Renal pelvis (tissue), 4 donors: ENCODE measurements around the gene RD3L. TPM values are rescaled to one million over a fixed set of nuclear protein-coding genes. Genes with fewer than 3 reads are reported as not detected.
"Not testable (repeated sequence)": the region's sequence is repeated elsewhere in the genome, so short reads cannot be mapped to it uniquely, and the experiment has no call there.

Source experiments
- DNase-seq: peaks from one replicate; pipeline ENCODE4 v3.0.0-alpha.2; 2013
- polyA plus RNA-seq, 3 donors: library from polyadenylated mRNA; unstranded; fragments of 120-200 nt; gene quantifications; one replicate each; pipeline ENCODE4 v1.2.1, GENCODE V29; 2013; ENCODE audit not compliant: insufficient read length in 3 of 3

The RD3L gene
- polyA plus RNA-seq, 3 donors: not detected

GRCh38 chr14:103928011-103928890, 14.1 kb downstream of the RD3L start, which contains the start of gene TDRD9:
TSS of gene TDRD9 (plus strand) at chr14:103928456. CDS start at chr14:103928510, 54 bp downstream.
- no peak for DNase-seq

GRCh38 chr14:103927566-103927965, 14.8 kb downstream of the RD3L start:
- DNase-seq: no peak

DNA sequence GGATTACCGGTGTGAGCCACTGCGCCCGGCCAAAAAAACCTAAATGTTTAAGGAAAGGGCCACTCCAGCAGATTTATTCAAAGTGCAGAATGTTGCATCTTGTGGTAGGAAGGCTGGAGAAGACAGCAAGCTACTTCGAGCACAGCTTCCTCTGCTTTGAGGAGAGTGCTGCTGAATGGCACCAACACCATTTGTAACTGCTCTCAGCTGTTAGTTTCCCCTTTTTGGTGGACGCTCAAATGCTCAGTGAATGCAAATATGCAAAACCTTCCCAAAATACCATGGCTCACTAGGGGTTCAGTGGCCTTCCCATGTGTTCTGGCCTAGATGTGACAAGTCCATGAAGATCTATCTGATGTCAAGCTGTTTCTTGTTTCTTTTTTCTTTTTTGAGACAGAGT, 17.0 kb downstream of the RD3L start:
- no peak for DNase-seq

- DNase-seq: peak; percentile 35
Measured at GRCh38 chr14:103923863-103924262, 18.5 kb downstream of the RD3L start.

DNA sequence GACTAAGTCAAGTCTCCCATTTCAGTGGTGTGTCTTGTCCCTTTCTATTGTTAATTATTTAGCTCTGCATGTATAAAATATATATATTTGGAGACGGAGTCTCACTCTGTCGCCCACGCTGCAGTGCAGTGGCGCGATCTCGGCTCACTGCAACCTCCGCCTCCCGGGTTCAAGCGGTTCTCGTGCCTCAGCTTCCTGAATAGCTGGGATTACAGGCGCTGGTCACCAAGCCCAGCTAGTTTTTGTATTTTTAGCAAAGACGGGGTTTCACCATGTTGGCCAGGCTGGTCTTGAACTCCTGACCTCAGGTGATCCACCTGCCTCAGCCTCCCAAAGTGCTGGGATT, 20.5 kb downstream of the RD3L start:
- not testable (repeated sequence) for DNase-seq

DNA sequence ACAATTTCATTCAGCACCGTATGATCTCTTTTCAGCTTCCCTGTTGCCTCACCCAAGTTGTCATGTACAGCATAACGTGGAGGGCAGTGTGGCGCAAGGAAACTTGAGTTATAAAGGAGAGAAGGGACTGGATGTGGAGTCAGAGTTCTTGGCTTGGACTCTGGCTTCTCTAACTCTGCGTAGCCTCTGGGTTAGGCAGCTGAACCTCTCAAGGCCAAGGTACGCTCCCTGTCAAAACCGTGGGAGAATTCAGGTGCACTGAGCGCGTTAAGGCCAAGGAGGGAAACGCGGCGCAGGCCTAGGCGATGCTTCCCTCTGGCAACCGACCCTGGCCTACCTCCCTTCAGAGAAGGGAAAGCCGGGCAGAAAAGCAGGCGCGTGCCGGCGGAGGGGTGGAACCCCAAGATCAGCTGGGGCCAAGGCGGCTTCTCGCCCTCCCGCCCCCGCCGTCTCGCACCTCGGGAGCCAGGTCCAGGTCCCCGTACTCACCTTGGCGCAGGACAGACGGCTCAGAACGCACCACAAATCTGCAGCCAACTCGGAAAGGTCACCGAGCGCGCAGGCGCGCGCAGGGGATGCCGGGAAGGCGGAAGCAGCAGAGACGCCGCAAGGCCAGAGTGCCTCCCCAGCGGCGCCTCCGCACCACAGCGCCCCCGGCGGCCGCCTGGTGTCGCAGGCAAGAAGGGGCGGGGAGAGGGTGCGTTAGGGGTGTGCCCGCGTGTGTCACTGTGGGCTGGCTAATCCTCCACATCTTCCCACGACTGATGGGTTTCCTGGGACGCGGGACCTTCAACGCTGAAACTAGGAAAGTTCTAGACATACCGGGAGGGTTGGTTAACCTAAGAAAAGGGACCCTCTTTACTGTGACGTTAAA, 21.1 kb downstream of the RD3L start:
- peak; percentile 93 for DNase-seq

DNA sequence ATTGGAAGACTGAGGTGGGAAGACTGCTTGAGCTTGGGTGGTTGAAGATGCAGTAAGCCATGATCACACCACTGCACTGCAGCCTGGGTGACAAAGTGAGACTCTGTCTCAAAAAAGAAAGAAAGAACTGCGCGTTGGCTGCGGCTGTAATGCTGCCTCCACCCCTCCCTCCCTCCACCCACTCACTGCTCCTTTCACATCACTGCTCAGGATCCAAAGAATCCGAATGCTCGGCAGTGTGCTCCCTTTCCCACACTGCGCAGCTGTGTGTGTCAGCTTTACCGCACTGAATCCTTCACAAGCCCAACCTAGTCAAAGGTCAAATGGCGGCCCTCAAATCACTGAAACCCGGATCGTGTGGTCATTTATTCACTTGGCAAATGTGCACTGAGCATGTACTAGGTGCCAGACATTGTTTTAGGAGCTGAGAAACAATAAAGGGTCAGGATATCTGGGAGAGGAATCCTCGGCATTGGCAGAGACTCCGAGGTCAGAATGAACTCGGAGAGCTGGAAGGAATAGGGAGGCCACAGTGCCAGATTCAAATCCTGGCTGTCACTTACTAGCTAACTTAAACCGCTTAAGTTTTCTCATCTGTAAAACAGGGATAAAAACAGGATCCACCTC, 25.6 kb downstream of the RD3L start:
- DNase-seq: no peak

GRCh38 chr14:103915616-103916015, 26.7 kb downstream of the RD3L start:
- no peak for DNase-seq

- no peak for DNase-seq
Measured at GRCh38 chr14:103910984-103911383, 31.3 kb downstream of the RD3L start.

- peak; percentile 88 for DNase-seq
Measured at GRCh38 chr14:103910262-103910935, 31.9 kb downstream of the RD3L start.

- DNase-seq: no peak
Measured at GRCh38 chr14:103909531-103910261, 32.6 kb downstream of the RD3L start.

GRCh38 chr14:103908580-103908979, 33.7 kb downstream of the RD3L start:
- DNase-seq: no peak

GRCh38 chr14:103905842-103906456, 36.4 kb downstream of the RD3L start:
- DNase-seq: no peak

DNA sequence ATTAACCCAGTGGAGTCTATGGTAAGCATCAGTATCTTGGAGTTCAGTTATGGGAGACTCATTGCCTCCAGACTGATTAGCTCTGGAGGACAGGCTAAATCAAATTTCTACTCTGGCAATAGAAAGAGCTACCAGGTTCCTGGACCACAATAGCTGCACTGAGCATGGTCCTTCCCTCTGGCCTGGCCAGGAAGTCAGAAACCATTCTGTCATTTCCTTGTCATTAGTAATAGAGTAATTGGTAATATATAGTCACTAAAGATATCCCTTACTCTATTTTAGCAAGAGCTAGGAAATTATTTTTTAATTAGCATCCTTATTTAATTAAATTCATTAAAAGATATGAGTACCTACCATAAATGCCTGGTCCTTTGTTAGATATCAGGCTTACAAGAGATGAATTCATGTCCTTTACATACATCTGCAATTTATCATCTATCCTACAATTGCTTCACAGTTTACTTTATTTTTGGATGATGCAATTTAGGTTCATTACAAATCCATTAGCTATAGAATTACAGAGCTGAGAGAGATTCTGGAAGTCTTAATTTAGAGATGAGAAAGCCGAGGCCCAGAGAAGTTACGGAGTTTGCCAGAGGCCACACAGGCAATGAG, 37.7 kb downstream of the RD3L start:
- DNase-seq: no peak

GRCh38 chr14:103899833-103900232, 42.5 kb downstream of the RD3L start:
- no peak for DNase-seq

DNA sequence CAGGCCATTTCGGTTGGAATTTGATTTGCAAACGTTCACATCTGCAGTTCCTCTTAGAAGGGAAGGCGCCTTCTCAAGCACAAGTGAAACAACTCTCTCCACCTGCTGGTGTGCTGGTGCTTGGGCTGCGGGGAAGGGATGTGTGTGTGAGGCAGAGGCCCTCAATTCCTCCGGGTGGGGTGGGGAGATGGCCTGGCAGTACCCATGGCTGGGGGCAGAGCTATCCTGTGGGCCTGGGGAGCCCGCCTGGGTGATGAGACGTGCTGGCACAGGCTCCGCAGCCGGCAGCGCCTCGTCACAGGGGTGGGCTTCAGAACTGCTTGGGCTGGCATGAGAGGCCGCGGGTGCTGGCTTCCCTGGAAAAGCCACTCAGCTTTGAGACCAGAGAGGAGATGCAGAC, 43.0 kb downstream of the RD3L start:
- no peak for DNase-seq

DNA sequence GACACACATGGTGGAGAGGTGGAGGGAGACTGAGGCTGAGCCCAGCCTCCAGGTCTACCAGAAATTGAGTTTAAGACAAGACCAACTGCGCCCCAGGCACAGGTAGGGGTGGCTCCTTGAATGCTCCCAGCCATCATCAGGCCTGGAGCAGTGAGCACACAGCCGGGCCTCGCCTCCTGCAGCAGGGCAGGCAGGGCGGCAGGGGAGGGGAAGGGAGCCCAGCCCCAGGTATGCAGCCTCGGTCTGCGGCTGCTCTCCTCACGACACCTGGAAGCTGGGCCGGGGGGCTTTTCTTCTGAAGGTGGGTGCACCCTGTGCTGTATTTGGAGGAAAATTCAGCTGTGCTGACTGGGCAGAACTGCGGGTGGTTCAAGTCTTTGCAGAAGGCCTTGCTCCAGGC, 43.6 kb downstream of the RD3L start:
- no peak for DNase-seq

- no peak for DNase-seq
Measured at GRCh38 chr14:103898204-103898603, 44.1 kb downstream of the RD3L start.

DNA sequence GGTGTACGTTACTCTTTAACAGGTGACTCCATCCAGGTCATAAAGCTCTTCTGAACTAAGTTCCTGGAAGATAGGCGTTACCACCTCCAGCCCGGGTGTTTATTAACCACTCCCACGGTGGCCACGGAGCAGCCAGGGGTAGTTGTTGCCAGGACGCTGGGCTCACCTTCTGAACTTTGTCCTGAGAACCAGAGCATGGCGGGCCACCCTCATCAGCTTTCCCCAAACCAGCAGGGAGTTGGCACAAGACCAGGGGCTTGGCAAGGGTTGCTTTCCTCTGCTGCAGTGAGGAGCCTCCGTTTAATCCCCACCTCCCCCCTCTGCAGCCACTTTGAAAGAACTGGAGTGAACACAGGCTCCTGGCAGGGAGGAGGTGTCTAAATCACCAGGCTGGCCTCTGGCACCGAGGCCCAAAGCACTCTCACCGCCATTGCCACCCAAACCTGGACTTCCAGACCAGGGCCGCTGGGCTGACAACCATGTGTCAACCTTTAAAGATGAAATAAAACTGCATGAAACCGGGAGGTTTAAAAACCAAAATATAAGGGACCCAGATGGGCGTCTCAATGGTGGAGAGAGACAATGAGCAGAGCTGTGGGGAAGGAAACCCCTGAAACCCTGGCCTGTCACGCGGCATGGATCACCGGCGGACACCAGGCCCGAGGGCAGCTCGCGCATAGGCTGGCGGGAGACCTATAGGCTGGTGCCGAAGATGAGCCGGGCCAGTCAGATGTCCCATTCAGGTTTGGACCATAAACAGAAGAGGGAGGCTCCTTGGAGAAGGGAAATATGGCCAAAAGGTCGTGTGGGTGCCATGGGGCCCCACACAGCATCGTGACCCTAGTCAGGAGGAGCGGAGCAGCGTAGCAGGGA, 45.0 kb downstream of the RD3L start:
- DNase-seq: no peak
